ENCODE data around the gene RUNX1. TPM values are rescaled to one million over a fixed set of nuclear protein-coding genes. Genes with fewer than 3 reads are reported as not detected.

Gene RUNX1
- total RNA-seq, 1 experiment from 2014 or later = 3.9 TPM

GRCh38 chr21:34874684-34875513, 174.2 kb downstream of the RUNX1 start:
- in situ Hi-C loops (cut with HindIII; ENCODE audit: low pct_unique_long_range_greater_than_20kb, low sequenced_read_pairs) = no loop called here

GRCh38 chr21:34871026-34871908, 177.8 kb downstream of the RUNX1 start:
- DNase-seq (ENCODE audit: low read depth, low spot score) = no peak
- in situ Hi-C loops (cut with HindIII; ENCODE audit: low pct_unique_long_range_greater_than_20kb, low sequenced_read_pairs) = no loop called here

More at GRCh38 chr21:34874684-34875513, 174.2 kb downstream of the RUNX1 start:
- no peak for DNase-seq (ENCODE audit: low read depth, low spot score)

GRCh38 chr21:34870246-34870645, 178.9 kb downstream of the RUNX1 start:
- no peak for DNase-seq (ENCODE audit: low read depth, low spot score)
- in situ Hi-C loops (cut with HindIII; ENCODE audit: low pct_unique_long_range_greater_than_20kb, low sequenced_read_pairs) = no loop called here

- DNase-seq (ENCODE audit: low read depth, low spot score) = no peak
- in situ Hi-C loops (cut with HindIII; ENCODE audit: low pct_unique_long_range_greater_than_20kb, low sequenced_read_pairs) = no loop called here
Measured at GRCh38 chr21:34869545-34869944, 179.6 kb downstream of the RUNX1 start.

GRCh38 chr21:34867785-34868184, 181.3 kb downstream of the RUNX1 start:
- in situ Hi-C loops (cut with HindIII; ENCODE audit: low pct_unique_long_range_greater_than_20kb, low sequenced_read_pairs) = no loop called here
- no peak for DNase-seq (ENCODE audit: low read depth, low spot score)

- DNase-seq (ENCODE audit: low read depth, low spot score) = peak; percentile 33
- in situ Hi-C loops (cut with HindIII; ENCODE audit: low pct_unique_long_range_greater_than_20kb, low sequenced_read_pairs) = no loop called here
Measured at GRCh38 chr21:34865400-34866241, 183.5 kb downstream of the RUNX1 start.

- no peak for DNase-seq (ENCODE audit: low read depth, low spot score)
- in situ Hi-C loops (cut with HindIII; ENCODE audit: low pct_unique_long_range_greater_than_20kb, low sequenced_read_pairs) = no loop called here
Measured at GRCh38 chr21:34864370-34865149, 184.5 kb downstream of the RUNX1 start.

- no peak for DNase-seq (ENCODE audit: low read depth, low spot score)
- in situ Hi-C loops (cut with HindIII; ENCODE audit: low pct_unique_long_range_greater_than_20kb, low sequenced_read_pairs) = no loop called here
Measured at GRCh38 chr21:34862951-34863350, 186.2 kb downstream of the RUNX1 start.

GRCh38 chr21:34861258-34861657, 187.8 kb downstream of the RUNX1 start:
- in situ Hi-C loops (cut with HindIII; ENCODE audit: low pct_unique_long_range_greater_than_20kb, low sequenced_read_pairs) = no loop called here
- DNase-seq (ENCODE audit: low read depth, low spot score) = no peak

GRCh38 chr21:34859976-34860653, 189.0 kb downstream of the RUNX1 start:
- DNase-seq (ENCODE audit: low read depth, low spot score) = no peak
- in situ Hi-C loops (cut with HindIII; ENCODE audit: low pct_unique_long_range_greater_than_20kb, low sequenced_read_pairs) = no loop called here

GRCh38 chr21:34858559-34858958, 190.5 kb downstream of the RUNX1 start:
- in situ Hi-C loops (cut with HindIII; ENCODE audit: low pct_unique_long_range_greater_than_20kb, low sequenced_read_pairs) = no loop called here
- DNase-seq (ENCODE audit: low read depth, low spot score) = no peak

GRCh38 chr21:34857874-34858273, 191.2 kb downstream of the RUNX1 start:
- in situ Hi-C loops (cut with HindIII; ENCODE audit: low pct_unique_long_range_greater_than_20kb, low sequenced_read_pairs) = no loop called here
- peak; percentile 28 for DNase-seq (ENCODE audit: low read depth, low spot score)

GRCh38 chr21:34857122-34857713, 191.9 kb downstream of the RUNX1 start:
- DNase-seq (ENCODE audit: low read depth, low spot score) = no peak
- in situ Hi-C loops (cut with HindIII; ENCODE audit: low pct_unique_long_range_greater_than_20kb, low sequenced_read_pairs) = no loop called here

GRCh38 chr21:34852448-34852847, 196.7 kb downstream of the RUNX1 start:
- in situ Hi-C loops (cut with HindIII; ENCODE audit: low pct_unique_long_range_greater_than_20kb, low sequenced_read_pairs) = no loop called here
- DNase-seq (ENCODE audit: low read depth, low spot score) = no peak

GRCh38 chr21:34850166-34850690, 198.9 kb downstream of the RUNX1 start:
- in situ Hi-C loops (cut with HindIII; ENCODE audit: low pct_unique_long_range_greater_than_20kb, low sequenced_read_pairs) = no loop called here
- no peak for DNase-seq (ENCODE audit: low read depth, low spot score)

GRCh38 chr21:34846601-34847112, 202.4 kb downstream of the RUNX1 start:
- DNase-seq (ENCODE audit: low read depth, low spot score) = no peak
- in situ Hi-C loops (cut with HindIII; ENCODE audit: low pct_unique_long_range_greater_than_20kb, low sequenced_read_pairs) = no loop called here

Data from SK-MEL-5 (cell line).